HEK293 (cell line): ENCODE results near the gene TM7SF2.

Experiments
- ATF2 ChIP-seq: fragments of 450-650 bp; formaldehyde crosslinking; IDR thresholded peaks from 2 replicates; pipeline ENCODE4 v1.5.1; 2016; ENCODE audit warnings: missing biosample characterization, missing genetic modification characterization, low read depth
- IKZF3 ChIP-seq: fragments of 450-650 bp; IDR thresholded peaks from 2 replicates; pipeline ENCODE4 v1.5.0; 2018; ENCODE audit warnings: missing biosample characterization, mild to moderate bottlenecking, missing genetic modification characterization, moderate library complexity
- ZBTB44 ChIP-seq: fragments of 450-650 bp; IDR thresholded peaks from 2 replicates; pipeline ENCODE4 v1.5.1; 2018; ENCODE audit warnings: missing biosample characterization, mild to moderate bottlenecking, missing genetic modification characterization
- ZNF596 ChIP-seq: fragments of 450-650 bp; IDR thresholded peaks from 2 replicates; pipeline ENCODE4 v1.5.0; 2018; ENCODE audit warnings: missing biosample characterization, mild to moderate bottlenecking, missing genetic modification characterization, moderate library complexity
- TF ChIP-seq, protein P1 (sequence below): fragments of 450-650 bp; formaldehyde crosslinking; IDR thresholded peaks from 2 replicates; pipeline ENCODE4 v1.5.1; 2016; ENCODE audit warnings: missing biosample characterization, missing genetic modification characterization
- TF ChIP-seq, protein P2 (sequence below): fragments of 450-650 bp; IDR thresholded peaks from 2 replicates; pipeline ENCODE4 v1.5.1; 2018; ENCODE audit warnings: missing biosample characterization, missing genetic modification characterization

DNA sequence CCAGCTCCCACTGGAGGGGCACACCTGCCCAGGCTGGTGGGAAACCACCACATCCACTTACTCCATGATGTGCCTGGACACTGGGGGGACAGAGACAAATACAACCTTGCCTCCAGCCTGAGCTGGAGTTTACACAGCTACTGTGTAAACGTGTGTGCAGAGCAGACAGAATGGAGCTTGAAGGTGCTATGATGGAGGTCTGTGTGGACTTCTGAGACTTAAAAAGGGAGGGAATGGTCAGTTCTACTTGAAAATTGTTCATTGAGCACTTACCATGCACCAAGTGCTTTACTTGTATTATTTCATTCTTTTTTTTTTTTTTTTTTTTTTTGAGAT lies 39.1 kb upstream of the TM7SF2 start:
- TF ChIP-seq, protein P1, sequence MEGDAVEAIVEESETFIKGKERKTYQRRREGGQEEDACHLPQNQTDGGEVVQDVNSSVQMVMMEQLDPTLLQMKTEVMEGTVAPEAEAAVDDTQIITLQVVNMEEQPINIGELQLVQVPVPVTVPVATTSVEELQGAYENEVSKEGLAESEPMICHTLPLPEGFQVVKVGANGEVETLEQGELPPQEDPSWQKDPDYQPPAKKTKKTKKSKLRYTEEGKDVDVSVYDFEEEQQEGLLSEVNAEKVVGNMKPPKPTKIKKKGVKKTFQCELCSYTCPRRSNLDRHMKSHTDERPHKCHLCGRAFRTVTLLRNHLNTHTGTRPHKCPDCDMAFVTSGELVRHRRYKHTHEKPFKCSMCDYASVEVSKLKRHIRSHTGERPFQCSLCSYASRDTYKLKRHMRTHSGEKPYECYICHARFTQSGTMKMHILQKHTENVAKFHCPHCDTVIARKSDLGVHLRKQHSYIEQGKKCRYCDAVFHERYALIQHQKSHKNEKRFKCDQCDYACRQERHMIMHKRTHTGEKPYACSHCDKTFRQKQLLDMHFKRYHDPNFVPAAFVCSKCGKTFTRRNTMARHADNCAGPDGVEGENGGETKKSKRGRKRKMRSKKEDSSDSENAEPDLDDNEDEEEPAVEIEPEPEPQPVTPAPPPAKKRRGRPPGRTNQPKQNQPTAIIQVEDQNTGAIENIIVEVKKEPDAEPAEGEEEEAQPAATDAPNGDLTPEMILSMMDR (tag by site-specific recombination) = no peak
- TF ChIP-seq ZBTB44 (no peak), ATF2 (tag by site-specific recombination) (no peak), ZNF596 (no peak), IKZF3 (tag by site-specific recombination) (no peak)
- TF ChIP-seq, protein P2, sequence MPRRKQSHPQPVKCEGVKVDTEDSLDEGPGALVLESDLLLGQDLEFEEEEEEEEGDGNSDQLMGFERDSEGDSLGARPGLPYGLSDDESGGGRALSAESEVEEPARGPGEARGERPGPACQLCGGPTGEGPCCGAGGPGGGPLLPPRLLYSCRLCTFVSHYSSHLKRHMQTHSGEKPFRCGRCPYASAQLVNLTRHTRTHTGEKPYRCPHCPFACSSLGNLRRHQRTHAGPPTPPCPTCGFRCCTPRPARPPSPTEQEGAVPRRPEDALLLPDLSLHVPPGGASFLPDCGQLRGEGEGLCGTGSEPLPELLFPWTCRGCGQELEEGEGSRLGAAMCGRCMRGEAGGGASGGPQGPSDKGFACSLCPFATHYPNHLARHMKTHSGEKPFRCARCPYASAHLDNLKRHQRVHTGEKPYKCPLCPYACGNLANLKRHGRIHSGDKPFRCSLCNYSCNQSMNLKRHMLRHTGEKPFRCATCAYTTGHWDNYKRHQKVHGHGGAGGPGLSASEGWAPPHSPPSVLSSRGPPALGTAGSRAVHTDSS (tag by site-specific recombination) = no peak
